HUES64 (cell line): Measurements from ENCODE around the gene CSRP2.

ENCODE experiments used
- H3K27ac ChIP-seq: 2 replicates; pipeline ENCODE4 v1.7.0; 2013; ENCODE audit warnings: low read depth, low read length, inconsistent platforms
- H3K27me3 ChIP-seq: 2 replicates; pipeline ENCODE4 v1.6.1; 2013; ENCODE audit warnings: mild to moderate bottlenecking, low read length; ENCODE audit not compliant: insufficient read depth
- H3K36me3 ChIP-seq: 2 replicates; pipeline ENCODE4 v1.6.1; 2013; ENCODE audit warnings: mild to moderate bottlenecking, low read length; ENCODE audit not compliant: insufficient read depth
- H3K4me1 ChIP-seq: 2 replicates; pipeline ENCODE4 v1.6.1; 2013; ENCODE audit warnings: mild to moderate bottlenecking, low read length, moderate library complexity; ENCODE audit not compliant: insufficient read depth
- H3K4me3 ChIP-seq: 2 replicates; pipeline ENCODE4 v1.5.1; 2013; ENCODE audit warnings: mild to moderate bottlenecking, low read length, moderate library complexity
- H3K9ac ChIP-seq: 2 replicates; pipeline ENCODE4 v1.6.1; 2013; ENCODE audit warnings: mild to moderate bottlenecking, low read depth, low read length
- H3K9me3 ChIP-seq: 2 replicates; pipeline ENCODE4 v1.6.1; 2013; ENCODE audit warnings: low read depth, low read length; ENCODE audit not compliant: insufficient read depth
- WGBS: fragments of 150-250, 120-280 bp; methylation state at CpG from one replicate; pipeline ENCODE4 v1.1.7; 2013; ENCODE audit warnings: missing lambda C conversion rate; 5-methylcytosine and 5-hydroxymethylcytosine counted together

The CSRP2 gene

GRCh38 chr12:76859611-76860010, 19.2 kb downstream of the CSRP2 start:
- no peaks in the 10 kb centered on the region for H3K9me3 ChIP-seq
- no peak overlapping the region for H3K4me3 ChIP-seq
- 96% methylated on average over 4 of the region's 4 CpGs for WGBS
- H3K27me3 ChIP-seq, result no peaks in the 10 kb centered on the region
- no peak overlapping the region for H3K9ac ChIP-seq
- H3K27ac ChIP-seq, result no peak overlapping the region
- peaks cover 18% of the 10 kb centered on the region for H3K4me1 ChIP-seq
- peaks cover 81% of the 10 kb centered on the region for H3K36me3 ChIP-seq

- peaks cover 4% of the 10 kb centered on the region; the same call in 1 of the 2 replicates for H3K4me1 ChIP-seq
- H3K4me3 ChIP-seq, result no peak overlapping the region
- H3K9ac ChIP-seq, result no peak overlapping the region
- no peak overlapping the region for H3K27ac ChIP-seq
- WGBS, result 97% methylated on average over 1 of the region's 1 CpG
- H3K9me3 ChIP-seq, result no peaks in the 10 kb centered on the region
- peaks cover 88% of the 10 kb centered on the region for H3K36me3 ChIP-seq
- no peaks in the 10 kb centered on the region for H3K27me3 ChIP-seq
Observed at GRCh38 chr12:76856018-76856644, 22.7 kb downstream of the CSRP2 start.

- Histone ChIP-seq H3K4me3 (no peak overlapping the region), H3K9ac (no peak overlapping the region), H3K4me1 (no peaks in the 10 kb centered on the region; the same call in 1 of the 2 replicates), H3K36me3 (peaks cover 89% of the 10 kb centered on the region), H3K27ac (no peak overlapping the region), H3K27me3 (no peaks in the 10 kb centered on the region), H3K9me3 (no peaks in the 10 kb centered on the region)
- WGBS, result 98% methylated on average over 3 of the region's 4 CpGs
Observed at GRCh38 chr12:76855271-76855670, 23.5 kb downstream of the CSRP2 start.

- Histone ChIP-seq H3K9ac (no peak overlapping the region), H3K36me3 (peaks cover 85% of the 10 kb centered on the region), H3K4me1 (no peaks in the 10 kb centered on the region), H3K4me3 (no peak overlapping the region), H3K9me3 (no peaks in the 10 kb centered on the region), H3K27ac (no peak overlapping the region), H3K27me3 (no peaks in the 10 kb centered on the region)
- 95% methylated on average over 1 of the region's 1 CpG for WGBS
Observed at GRCh38 chr12:76852106-76852505, 26.7 kb downstream of the CSRP2 start.

GRCh38 chr12:76848132-76848531, 30.7 kb downstream of the CSRP2 start:
- H3K9me3 ChIP-seq, result no peaks in the 10 kb centered on the region

GRCh38 chr12:76847260-76847659, 31.6 kb downstream of the CSRP2 start:
- Histone ChIP-seq H3K4me3 (no peak overlapping the region), H3K36me3 (peaks cover 67% of the 10 kb centered on the region), H3K9ac (no peak overlapping the region), H3K4me1 (no peaks in the 10 kb centered on the region), H3K27me3 (no peaks in the 10 kb centered on the region), H3K9me3 (no peaks in the 10 kb centered on the region), H3K27ac (no peak overlapping the region)
- 91% methylated on average over 2 of the region's 2 CpGs for WGBS

More at GRCh38 chr12:76848132-76848531, 30.7 kb downstream of the CSRP2 start:
- Histone ChIP-seq H3K9ac (no peak overlapping the region), H3K27ac (no peak overlapping the region), H3K4me1 (no peaks in the 10 kb centered on the region), H3K27me3 (no peaks in the 10 kb centered on the region), H3K4me3 (no peak overlapping the region), H3K36me3 (peaks cover 65% of the 10 kb centered on the region)
- 90% methylated on average over 2 of the region's 2 CpGs for WGBS

GRCh38 chr12:76836633-76837032, 42.2 kb downstream of the CSRP2 start:
- no peak overlapping the region for H3K4me3 ChIP-seq
- 89% methylated on average over 3 of the region's 3 CpGs for WGBS
- H3K27ac ChIP-seq, result no peak overlapping the region

GRCh38 chr12:76830436-76830835, 48.4 kb downstream of the CSRP2 start:
- no peak overlapping the region for H3K4me3 ChIP-seq
- H3K9me3 ChIP-seq, result peaks cover 8% of the 10 kb centered on the region; the same call in 1 of the 2 replicates
- H3K36me3 ChIP-seq, result peaks cover 74% of the 10 kb centered on the region
- H3K27me3 ChIP-seq, result no peaks in the 10 kb centered on the region
- no peaks in the 10 kb centered on the region for H3K4me1 ChIP-seq
- H3K9ac ChIP-seq, result no peak overlapping the region
- no peak overlapping the region for H3K27ac ChIP-seq

More at GRCh38 chr12:76836633-76837032, 42.2 kb downstream of the CSRP2 start:
- Histone ChIP-seq H3K27me3 (no peaks in the 10 kb centered on the region), H3K9me3 (peaks cover 8% of the 10 kb centered on the region; the same call in 1 of the 2 replicates), H3K36me3 (peaks cover 25% of the 10 kb centered on the region), H3K4me1 (no peaks in the 10 kb centered on the region), H3K9ac (no peak overlapping the region)

- no peaks in the 10 kb centered on the region for H3K4me1 ChIP-seq
- WGBS, result 36% methylated on average over 2 of the region's 2 CpGs
- no peak overlapping the region for H3K4me3 ChIP-seq
- H3K9me3 ChIP-seq, result no peaks in the 10 kb centered on the region
- no peak overlapping the region for H3K27ac ChIP-seq
- no peaks in the 10 kb centered on the region for H3K27me3 ChIP-seq
- H3K36me3 ChIP-seq, result peaks cover 48% of the 10 kb centered on the region
- no peak overlapping the region for H3K9ac ChIP-seq
Observed at GRCh38 chr12:76820888-76821482, 57.8 kb downstream of the CSRP2 start.

- Histone ChIP-seq H3K9ac (no peak overlapping the region), H3K27ac (no peak overlapping the region), H3K9me3 (no peaks in the 10 kb centered on the region), H3K4me1 (no peaks in the 10 kb centered on the region), H3K27me3 (no peaks in the 10 kb centered on the region), H3K4me3 (no peak overlapping the region), H3K36me3 (peaks cover 77% of the 10 kb centered on the region)
- WGBS, result 94% methylated on average over 4 of the region's 4 CpGs
Observed at GRCh38 chr12:76813972-76814371, 64.8 kb downstream of the CSRP2 start.

GRCh38 chr12:76813265-76813664, 65.6 kb downstream of the CSRP2 start:
- H3K4me1 ChIP-seq, result no peaks in the 10 kb centered on the region
- no peaks in the 10 kb centered on the region for H3K9me3 ChIP-seq
- no peak overlapping the region for H3K9ac ChIP-seq
- H3K4me3 ChIP-seq, result no peak overlapping the region
- H3K27ac ChIP-seq, result no peak overlapping the region
- H3K27me3 ChIP-seq, result no peaks in the 10 kb centered on the region
- H3K36me3 ChIP-seq, result peaks cover 77% of the 10 kb centered on the region
